Ovary (tissue), 3 donors: ENCODE measurements around the gene RHOB.

Experiments used
- EP300 ChIP-seq: sonication (generic); formaldehyde crosslinking; IDR thresholded peaks from one replicate; pipeline ENCODE4 v1.6.1; 2017; ENCODE audit warnings: antibody characterized with exemption
- POLR2A ChIP-seq: fragments of 450-650 bp; IDR thresholded peaks from one replicate; pipeline ENCODE4 v1.6.1; 2017; ENCODE audit warnings: antibody characterized with exemption, mild to moderate bottlenecking, moderate library complexity
- TF ChIP-seq, protein P1 (sequence below), 3 donors: fragments of 450-650 bp in 2 of 3; fragments of 200-600 bp in 1 of 3; IDR thresholded peaks; one replicate each; pipeline versions ENCODE4 v1.5.1 to v1.8.0; 2016 to 2022; ENCODE audit warnings: antibody characterized with exemption in 3 of 3, mild to moderate bottlenecking in 1 of 3
- donor health status: DM: no; HTN: no; CAD: no.

DNA sequence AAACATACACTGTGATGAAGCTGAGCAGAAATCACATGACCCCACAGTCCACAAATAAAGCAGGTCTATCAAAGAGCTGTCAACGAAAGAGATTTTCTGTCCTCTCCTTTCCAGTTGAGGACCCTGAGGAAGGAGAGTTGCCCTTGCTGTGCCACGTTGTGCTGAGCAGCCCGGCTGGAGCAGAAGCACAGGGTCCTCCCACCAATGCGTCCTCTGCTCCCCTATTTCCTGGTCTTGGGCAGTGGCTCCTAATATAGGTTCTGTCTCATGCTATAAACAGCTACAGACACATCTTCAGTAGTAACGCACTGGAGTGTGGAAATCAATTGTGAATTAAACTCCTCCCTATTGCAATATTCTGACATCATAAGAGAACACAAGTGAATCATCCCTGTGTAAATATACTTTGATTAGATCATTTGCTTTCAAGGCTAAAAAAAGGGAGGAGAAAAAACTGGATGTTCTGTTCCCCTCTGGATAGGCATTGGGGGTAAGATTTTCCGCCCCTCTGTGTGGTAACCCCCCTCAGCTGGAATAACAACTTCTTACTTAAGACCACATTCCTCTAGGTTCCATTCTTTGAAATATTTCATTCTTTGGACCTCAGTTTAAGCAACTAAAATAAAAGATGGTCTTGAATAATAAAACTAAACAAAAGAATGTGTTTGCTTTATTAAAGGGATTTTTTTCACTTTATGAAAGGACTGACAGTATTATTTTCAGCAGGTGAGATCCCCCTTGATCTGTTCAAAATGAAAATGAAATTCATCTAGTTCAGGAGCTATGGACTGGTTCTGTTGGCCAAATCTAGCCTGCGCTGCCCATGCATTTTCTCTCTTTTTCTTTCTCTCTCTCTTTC, 8.3 kb upstream of the RHOB start:
- TF ChIP-seq POLR2A (peak; percentile 50), EP300 (peak; percentile 97)
- TF ChIP-seq, protein P1, sequence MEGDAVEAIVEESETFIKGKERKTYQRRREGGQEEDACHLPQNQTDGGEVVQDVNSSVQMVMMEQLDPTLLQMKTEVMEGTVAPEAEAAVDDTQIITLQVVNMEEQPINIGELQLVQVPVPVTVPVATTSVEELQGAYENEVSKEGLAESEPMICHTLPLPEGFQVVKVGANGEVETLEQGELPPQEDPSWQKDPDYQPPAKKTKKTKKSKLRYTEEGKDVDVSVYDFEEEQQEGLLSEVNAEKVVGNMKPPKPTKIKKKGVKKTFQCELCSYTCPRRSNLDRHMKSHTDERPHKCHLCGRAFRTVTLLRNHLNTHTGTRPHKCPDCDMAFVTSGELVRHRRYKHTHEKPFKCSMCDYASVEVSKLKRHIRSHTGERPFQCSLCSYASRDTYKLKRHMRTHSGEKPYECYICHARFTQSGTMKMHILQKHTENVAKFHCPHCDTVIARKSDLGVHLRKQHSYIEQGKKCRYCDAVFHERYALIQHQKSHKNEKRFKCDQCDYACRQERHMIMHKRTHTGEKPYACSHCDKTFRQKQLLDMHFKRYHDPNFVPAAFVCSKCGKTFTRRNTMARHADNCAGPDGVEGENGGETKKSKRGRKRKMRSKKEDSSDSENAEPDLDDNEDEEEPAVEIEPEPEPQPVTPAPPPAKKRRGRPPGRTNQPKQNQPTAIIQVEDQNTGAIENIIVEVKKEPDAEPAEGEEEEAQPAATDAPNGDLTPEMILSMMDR (IDR thresholded peaks at IDR 0.05): no peak
